NCI-H146 (cell line): ENCODE data around the gene LMNA.

ENCODE experiments used
- DNase-seq: peaks from one replicate; lab custom pipeline; 2025; lab: John Stamatoyannopoulos, UW

The LMNA gene

GRCh38 chr1:156081917-156082308 is 32.6 kb upstream of the LMNA start:
- DNase-seq = peak; percentile 57

DNA sequence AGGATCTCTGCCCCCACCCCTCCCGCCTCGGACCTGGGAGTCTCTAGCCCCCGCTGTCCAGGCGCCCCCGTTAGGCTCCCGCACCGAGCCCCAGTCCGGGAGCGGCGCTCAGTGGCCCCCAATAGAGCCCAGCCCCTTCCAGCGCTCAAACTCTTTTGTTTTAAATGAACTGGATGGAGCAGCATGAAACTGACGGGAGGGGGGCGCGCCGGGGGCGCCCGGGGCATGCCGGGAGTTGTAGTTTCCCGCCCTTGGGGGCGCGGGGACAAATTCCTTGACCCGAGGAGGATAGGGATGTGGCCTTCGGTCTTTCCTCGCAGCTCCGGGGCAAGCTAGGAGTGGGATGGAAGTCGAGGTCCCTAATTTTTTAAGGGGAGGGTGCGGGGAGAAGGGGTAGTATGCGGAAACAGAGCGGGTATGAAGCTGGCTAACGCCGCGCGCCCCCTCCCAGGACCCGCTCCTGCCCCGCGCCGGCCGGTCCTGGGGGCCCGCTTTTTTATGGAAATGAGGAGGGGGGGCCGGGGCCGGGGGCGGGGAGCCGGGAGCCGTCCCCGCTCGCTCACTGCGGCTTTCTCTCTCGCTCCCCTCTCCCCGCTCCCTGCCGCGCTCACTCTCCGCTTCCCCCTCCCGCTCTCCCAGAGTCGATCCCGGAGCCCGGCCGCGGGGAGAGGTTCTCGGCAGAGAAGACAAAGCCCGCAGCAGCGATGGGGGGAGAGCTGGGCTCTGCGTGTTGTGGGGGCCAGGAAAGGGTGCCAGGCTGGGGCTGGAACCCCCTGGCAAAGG is 32.0 kb upstream of the LMNA start, which contains the start of gene MEX3A:
MEX3A (minus strand) TSS at position 157 of the 783 bp plus-strand sequence. CDS start 467 bp downstream, outside the sequence.
- peak; percentile 86 for DNase-seq

- DNase-seq = no peak
Measured at GRCh38 chr1:156083800-156084790, 30.4 kb upstream of the LMNA start.

- no peak for DNase-seq
Measured at GRCh38 chr1:156086256-156086662, 28.3 kb upstream of the LMNA start.

GRCh38 chr1:156089704-156090103 is 24.8 kb upstream of the LMNA start:
- no peak for DNase-seq

GRCh38 chr1:156090138-156090839 is 24.2 kb upstream of the LMNA start:
- no peak for DNase-seq

DNA sequence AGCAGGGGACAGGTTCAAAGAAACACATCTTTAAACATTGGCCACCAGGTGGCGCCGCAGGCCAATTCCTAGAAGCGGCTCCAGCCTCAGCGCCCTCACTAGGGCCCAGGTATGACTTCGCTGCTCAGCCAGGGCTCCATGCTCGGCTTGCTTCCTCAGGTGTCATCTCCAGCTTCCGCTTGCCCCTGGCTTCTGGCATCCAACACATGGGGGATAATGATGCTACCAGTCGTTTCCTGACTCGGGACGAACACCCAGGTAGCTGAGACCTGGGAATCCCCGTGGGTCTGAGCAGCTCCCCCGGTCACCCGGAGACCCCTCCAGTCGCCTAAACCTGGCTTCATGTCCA is 23.7 kb upstream of the LMNA start:
- peak; percentile 84 for DNase-seq

DNA sequence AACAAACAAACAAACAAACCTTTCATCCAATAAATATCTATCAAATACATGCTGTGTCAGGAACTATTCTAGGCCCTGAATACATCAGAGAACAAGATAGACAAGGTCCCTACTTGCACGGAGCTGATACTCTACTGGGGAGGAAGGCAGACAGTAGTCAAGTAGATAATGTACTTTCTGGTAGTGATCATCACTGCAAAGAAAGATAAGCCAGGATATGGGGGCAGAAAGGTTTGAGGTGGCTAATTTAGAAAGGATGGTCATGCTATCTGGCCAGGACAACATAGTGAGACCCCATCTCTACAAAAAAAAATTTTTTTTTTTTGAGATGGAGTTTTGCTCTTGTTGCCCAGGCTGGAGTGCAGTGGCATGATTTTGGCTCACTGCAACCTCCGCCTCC is 22.9 kb upstream of the LMNA start:
- DNase-seq = no peak

- no peak for DNase-seq
Measured at GRCh38 chr1:156095906-156096508, 18.5 kb upstream of the LMNA start.

DNA sequence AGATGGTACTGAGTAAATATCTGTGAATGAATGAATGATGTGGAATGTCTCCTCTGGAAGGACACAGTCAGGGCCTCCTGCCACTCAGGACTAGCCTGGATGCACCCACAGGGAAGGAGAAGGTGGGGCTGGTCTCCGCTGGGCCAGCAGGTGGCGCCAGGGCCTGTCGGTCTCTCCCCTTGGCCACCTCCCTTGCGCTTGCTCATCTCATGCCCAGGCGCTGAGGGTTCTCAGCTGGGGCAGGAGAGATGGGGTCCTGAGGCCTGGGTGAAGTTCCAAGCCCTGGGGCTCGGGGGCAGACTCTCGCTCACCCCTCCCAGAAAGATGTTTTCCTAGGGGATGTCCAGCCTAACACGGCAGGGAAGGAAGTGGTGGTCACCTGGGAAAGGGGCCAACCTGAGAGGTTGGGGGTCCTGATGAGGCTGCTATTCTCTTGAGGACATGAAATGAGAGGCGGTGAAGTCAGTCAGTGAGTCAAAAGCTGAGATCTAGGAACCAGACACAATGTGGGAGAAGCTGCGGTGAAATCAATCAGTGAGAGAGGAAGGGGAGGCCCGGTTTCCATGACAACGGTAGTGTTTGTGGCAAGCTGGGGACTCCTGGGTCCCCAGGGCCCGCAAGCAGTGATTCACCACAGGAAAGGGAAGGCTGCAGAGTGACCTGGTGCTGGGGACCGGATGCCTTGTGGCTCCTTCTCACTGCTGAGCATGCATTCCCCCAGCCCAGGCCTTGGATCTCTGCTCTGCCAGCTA is 17.7 kb upstream of the LMNA start:
- DNase-seq = peak; percentile 65

- DNase-seq = no peak
Measured at GRCh38 chr1:156097499-156098178, 16.9 kb upstream of the LMNA start.

GRCh38 chr1:156098784-156099183 is 15.7 kb upstream of the LMNA start:
- DNase-seq = peak; percentile 76

GRCh38 chr1:156099282-156099681 is 15.2 kb upstream of the LMNA start:
- no peak for DNase-seq

GRCh38 chr1:156100205-156100995 is 14.1 kb upstream of the LMNA start:
- no peak for DNase-seq

GRCh38 chr1:156101880-156102279 is 12.6 kb upstream of the LMNA start:
- DNase-seq = no peak

DNA sequence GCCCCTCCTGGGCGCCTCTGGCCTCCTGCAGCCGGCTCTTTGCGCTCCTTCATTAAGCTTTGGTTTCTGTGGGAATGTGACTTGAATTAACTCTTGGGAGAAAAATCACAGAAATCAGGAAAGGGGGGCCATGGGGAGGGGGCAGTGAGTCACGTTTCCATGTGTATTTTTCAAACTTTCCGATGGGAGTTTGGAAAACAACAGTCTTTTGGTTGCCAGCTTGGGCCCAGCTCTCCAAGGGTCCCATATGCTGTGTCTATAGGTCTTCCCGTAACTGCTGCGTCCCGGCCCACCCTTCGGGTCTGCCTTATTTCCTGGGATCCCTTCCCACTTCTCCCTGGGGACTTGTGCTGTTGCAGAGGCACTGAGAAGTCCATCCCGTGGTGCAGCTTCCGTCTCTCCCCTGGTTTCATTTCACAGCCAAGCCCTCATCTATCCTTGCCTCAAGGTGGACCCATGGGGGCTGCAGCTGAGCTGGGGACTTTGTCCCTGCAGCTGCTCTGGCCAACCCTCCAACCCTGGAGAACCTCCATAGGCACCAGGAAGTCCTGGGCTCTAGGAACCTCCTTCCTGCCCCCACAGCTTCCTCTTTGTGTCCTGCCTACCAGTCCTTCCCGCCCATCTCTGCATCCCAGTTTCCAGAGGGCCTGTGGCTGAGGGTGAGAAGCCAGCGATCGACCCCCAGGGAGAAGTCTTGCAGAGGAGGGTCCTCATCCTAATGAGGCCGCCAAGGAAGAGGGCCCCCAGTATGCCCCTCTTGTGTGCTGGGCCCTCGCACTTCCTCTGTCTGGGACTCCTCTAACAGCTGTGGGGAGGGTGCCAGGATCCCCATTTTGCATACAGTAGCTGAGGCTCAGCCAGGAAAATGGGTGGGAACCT is 11.6 kb upstream of the LMNA start:
- no peak for DNase-seq

- no peak for DNase-seq
Measured at GRCh38 chr1:156103521-156103947, 11.0 kb upstream of the LMNA start.

DNA sequence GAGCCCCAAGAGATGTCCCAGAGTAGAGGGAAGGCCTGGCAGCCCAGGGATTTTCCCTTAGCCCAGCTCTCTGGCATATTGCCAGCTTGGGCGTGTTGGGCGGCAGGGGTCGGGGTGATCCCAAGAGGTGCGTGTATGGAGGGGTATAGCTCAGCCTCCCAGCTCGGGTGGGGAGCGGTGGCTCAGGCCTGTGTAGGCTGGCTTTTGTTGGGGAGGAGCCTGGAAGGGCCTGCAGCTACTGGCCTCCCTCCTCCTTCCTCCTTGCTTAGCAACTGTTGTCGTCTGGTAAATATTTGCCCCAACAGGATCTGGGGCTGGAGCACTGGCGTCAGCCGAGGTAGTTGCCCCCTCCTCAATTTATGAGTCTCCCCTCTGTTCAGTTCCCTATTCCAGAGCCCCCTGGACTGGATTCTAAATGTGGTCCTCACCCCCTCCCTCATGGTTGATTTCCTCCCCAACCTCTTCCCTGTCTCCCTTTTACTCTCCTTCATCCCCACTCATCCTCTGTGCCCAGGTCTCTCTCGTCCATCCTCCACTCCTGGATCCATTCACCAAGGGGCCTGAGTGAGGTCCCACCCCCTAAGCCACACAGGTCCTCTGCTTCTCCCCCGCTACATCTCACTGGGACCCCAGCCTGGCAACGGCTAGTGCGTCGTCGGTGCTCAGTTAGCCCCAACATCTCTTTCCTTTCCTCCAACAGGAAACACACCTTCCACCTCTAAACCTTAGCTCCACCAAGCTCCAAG is 10.3 kb upstream of the LMNA start:
- peak; percentile 28 for DNase-seq
